Astrocyte (in vitro differentiated cells and primary cell): ENCODE results near the gene MPP2.

Experiments used
- CTCF ChIP-seq: IDR thresholded peaks from 2 replicates; pipeline ENCODE4 v1.5.1; 2011; ENCODE audit warnings: low read depth, mild to moderate bottlenecking, inconsistent platforms, low read length, moderate library complexity; ENCODE audit not compliant: insufficient read depth
- EZH2 ChIP-seq: IDR thresholded peaks from 2 replicates; pipeline ENCODE4 v1.6.1; 2012; ENCODE audit warnings: mild to moderate bottlenecking, low read length, inconsistent platforms; ENCODE audit not compliant: insufficient read depth

- TF ChIP-seq CTCF (no peak), EZH2 (no peak)
These were observed 14.7 kb downstream of the MPP2 start for GRCh38 chr17:43892647-43892952.
